Left lobe of liver (tissue), 2 donors: ENCODE measurements around the gene WASHC3. TPM values are rescaled to one million over a fixed set of nuclear protein-coding genes. Genes with fewer than 3 reads are reported as not detected.
"Not testable (repeated sequence)": the region's sequence is repeated elsewhere in the genome, so short reads cannot be mapped to it uniquely, and the experiment has no call there.

Source experiments
- ATAC-seq: fragments of 200-7000 bp; cut with Tn5 transposase; one replicate; pipeline ENCODE4 v1.9.1; 2020; ENCODE audit warnings: mild to moderate bottlenecking, moderate library complexity
- DNase-seq: peaks from one replicate; pipeline ENCODE4 v3.0.0-alpha.2; 2020; ENCODE audit warnings: low spot score
- total RNA-seq: library from RNA; stranded (reverse); gene quantifications from one replicate; pipeline ENCODE4 v1.2.1, GENCODE V29; 2021
- donor health status: DM: no; HTN: no; CAD: no; lungs with moderate emphysema.
- donor health status: DM: no; HTN: yes; CAD: no.

WASHC3 gene
- total RNA-seq, 1 donor from 2014 or later: 14.4 TPM

DNA sequence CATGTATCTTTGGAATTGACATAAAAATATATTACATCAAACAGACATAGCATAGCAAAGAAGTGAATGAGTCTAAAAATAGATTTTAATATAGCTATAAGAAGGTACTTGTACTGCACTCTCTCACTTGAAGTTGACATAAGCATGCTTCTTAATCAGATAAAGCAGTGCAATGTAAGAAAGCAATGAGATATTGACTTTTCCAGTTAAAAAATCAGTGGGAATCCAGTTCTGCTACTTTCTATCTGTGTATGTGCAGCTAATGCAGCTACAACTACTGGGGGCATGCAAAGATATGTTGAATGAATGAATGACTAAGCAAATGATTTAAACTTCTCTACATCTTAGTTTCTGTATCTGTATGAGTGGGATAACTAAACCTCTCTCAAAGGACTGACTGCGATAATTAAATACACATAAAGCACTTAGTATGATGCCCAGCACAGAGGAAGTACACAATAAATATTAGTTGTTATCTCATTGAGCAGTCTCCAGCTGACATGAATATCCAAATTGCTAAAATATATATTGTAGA is 10.3 kb downstream of the WASHC3 start:
- no peak for DNase-seq
- no peak for ATAC-seq

DNA sequence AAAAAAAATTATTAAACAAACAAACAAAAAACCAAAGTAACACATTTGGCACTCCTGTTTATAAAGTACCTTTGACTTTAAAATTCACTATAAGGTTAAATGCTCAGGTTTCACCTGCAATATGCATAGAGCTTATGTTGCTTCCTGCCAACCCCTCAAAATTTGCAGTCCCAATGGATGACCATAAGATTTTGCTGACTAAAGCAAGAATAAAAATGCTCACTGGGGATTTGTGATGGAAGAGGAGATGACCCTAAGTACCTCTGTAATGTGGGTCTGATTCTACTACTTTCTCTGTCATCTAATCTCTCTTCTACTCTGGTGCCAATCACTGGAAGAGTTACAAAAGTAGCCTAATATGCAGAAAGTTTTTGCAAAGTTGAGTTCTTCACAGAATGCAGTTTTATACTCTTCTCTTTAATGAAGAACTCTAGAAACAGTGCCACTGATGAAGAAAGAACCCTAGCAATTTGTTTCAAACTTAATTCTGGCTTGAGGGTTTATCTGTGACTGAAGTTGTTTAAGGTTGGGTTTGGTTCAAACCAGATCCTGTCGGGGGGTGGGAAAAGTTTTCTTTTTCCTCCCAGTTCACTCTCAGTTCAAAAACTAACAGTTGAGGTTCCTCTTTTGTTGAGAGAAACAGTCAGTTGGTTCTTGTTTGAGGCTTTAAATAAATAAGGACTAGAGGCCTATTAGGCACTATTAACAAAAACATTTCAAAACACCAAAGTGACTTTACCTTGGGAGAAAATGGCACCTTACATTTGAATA is 10.9 kb downstream of the WASHC3 start:
- ATAC-seq (no peak), DNase-seq (no peak)

DNA sequence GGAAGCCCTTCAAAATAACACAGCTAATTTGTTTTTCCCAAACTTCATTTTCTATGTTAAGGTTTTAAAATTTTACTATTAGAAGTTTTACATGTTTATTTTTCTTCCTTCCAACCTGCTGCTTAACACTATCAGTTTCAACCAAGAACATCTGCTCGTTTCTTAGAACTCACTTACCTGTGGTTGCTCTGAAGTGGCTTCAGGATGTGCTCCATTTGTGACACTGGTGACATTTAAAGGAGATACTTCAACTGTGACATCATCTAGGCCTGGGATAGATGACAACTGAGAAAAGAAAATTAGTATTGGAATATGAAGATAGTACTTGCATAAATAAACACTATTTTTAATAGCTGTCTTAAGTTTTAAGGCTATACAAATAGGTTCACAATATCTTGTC is 17.9 kb downstream of the WASHC3 start:
- DNase-seq: no peak
- ATAC-seq: no peak

DNA sequence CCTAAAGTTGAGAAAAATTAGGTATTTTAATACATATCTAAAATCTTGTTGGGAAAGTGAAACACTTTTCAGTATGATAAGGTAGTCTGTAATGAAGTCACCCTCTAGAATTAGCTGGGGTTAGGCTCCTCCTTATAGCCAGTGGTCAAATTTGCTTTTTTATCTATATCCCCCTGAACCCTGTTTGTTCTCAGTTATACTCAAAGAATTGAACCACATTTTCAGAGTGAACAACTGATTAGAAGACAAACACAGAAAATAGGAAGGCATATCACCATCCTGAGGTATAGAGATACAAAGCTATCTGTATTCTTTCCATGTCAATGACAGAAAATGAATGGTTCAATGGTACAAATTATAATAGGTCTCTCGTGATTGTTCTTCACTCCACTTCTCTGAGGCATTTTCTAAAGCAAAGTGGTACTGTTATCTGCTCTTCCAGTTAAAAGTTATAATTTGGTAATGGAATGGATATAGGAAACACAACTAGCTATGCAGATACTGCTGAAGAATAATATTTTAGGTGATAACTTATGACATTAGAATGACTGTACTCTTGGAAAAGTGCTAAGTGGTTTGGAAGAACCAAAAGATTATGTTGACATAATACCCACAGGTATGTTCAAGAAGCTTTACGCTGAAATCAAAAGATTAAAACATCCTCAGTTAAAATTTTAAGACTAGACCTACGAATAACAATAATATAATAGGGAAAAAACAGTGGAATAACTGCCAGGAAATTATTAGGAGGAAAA is 27.6 kb downstream of the WASHC3 start:
- no peak for ATAC-seq

DNA sequence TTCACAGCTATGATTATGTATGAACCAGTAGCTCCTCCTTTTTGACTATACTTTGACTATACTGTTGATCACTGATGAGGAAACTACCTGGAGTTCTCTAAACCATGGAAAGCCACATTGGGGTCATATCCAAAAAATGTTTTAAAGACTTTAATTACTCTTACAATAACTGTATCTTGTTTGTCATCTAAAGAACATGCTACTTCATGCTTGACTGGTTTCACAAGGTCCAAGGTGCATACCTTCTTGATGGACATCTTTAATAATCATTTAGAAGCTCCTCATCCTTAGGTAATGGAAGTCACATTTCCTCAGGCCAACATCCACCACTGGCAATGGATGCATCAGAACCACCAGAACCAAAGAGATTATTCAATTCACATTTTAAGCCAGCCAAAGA is 29.9 kb downstream of the WASHC3 start:
- ATAC-seq (no peak), DNase-seq (no peak)

More for the DNA sequence above, 27.6 kb downstream of the WASHC3 start:
- DNase-seq: no peak

DNA sequence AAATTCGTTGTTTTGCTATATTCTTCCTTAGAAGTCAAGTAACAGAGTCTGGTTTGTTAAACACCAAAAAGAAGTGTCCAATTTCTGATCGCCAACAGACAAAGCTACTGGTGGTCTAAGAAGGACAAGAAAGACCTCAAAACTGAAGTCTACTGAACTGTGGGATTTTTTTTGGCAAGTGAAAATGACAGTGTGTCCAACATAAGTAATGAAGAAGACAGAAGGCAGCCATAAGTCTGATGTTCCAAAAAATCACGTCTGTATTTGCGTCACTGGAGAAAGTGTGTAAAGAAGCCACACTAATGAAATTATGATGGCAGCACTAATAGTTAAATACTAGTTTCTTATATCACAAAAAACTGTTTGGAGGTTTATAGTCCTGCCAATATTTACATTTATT is 32.6 kb downstream of the WASHC3 start:
- no peak for ATAC-seq
- DNase-seq: no peak

DNA sequence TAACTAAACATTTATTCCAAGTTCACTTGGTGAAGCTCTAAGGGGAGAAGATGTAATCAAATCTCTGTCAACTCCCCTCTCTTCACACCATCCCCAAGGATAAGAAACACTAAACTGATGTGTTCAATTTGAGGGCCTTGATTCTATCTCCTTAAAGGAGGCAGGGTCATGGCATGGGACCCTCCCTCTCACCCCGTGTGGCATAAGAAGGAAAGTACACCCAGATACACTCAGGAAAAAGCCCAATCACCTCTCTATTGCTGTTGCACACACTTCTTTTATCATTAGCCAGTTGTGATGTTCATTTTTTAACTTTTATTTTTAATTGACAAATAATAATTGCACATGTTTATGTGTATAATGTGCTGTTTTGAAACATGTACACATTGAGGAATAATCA is 35.1 kb downstream of the WASHC3 start:
- DNase-seq (no peak), ATAC-seq (no peak)

DNA sequence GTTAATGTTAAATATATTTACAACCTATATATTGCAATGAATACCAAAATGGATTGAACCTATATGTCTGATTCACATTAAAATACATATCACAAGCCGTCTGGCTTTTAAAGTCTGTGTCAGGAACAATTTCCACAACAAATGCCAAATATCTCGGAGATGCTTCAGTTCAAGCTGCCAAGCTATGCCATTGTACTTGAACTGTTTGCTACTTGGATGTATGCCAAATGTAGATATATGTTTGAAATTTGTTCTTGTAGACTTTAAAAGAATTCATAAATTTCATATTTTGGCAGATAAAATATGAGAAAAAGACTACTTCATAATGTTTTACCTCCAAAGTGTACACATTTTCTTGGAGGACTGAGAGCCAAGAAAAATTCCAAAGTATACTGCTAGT is 37.0 kb downstream of the WASHC3 start:
- ATAC-seq (no peak), DNase-seq (no peak)

DNA sequence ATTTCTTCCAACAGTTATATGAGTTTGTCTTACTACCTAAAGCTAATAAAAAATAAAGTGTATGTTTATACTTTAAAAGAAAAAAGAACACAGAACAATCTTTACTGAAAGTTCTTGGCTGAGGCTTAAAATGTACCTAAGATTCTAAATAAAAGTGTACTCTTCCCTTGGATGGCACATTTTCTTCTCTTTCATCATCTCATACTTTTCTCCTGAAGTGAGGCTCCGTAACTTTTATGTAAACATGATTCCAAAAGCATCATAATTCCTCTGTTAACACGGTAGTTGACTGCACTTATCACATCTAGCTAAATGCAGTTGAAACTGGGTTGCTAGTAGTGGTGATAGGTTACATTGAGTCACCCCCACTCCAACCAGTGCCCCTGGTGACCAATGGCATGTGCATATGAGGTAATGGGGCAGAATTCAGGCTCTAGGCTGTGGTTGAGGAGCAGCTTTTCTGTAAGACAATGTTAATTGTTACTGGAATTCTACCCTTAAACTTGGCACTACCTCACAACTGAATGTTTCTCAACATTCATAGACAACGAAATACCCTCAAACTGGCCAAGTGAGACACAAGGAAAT is 38.4 kb downstream of the WASHC3 start:
- ATAC-seq (no peak), DNase-seq (no peak)

DNA sequence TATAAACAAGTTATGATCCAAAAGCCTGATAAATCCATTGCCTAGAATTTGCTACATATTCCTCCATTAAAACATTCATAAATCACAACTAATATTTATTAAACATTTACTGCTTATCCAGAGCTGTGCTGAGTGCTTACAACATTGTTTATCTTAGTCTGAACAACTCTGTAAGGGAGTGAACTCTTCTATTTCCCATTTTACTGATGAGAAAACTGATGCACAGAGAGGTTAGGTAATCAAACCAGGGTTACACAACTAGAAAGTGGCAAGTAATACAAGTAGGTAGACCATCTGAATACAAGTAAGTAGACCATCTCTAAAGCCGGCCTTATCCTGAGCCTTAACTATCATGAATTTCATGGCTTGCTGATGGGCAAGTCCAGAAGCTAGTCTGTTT is 39.5 kb downstream of the WASHC3 start:
- ATAC-seq: peak; percentile 58
- DNase-seq: no peak

DNA sequence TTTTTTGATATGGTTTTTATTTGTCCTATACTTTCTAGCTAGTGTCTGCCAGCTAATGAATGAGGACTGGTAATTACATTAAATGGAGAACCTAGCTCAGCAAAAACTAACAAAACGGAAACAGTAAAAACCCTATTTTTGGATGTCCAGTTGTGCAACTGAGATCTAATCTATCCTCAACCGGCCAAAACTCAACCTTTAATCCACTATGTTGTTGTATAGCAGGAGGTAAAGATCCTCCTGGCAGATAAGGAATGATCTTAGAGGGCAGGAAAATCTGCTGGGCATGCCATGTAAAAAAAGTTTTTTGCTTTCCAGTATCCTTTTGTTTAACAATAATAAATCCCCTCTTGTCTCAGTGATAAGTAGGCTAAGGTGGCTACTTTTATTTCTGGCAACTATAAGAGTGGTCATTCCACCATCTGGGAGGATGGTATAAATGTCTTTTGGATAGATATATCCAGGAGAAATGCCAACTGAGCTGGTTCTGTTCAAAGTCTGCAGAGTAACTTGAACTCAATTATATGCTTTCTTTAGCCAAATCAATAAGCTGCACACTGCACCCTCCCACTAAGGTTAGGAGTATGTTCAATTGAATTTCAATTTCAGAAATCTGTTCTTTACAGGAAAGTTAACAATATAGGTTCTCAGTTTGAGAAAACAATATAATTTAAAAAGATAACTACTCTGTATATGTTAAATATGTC is 40.1 kb downstream of the WASHC3 start:
- DNase-seq (no peak), ATAC-seq (peak; percentile 89)

DNA sequence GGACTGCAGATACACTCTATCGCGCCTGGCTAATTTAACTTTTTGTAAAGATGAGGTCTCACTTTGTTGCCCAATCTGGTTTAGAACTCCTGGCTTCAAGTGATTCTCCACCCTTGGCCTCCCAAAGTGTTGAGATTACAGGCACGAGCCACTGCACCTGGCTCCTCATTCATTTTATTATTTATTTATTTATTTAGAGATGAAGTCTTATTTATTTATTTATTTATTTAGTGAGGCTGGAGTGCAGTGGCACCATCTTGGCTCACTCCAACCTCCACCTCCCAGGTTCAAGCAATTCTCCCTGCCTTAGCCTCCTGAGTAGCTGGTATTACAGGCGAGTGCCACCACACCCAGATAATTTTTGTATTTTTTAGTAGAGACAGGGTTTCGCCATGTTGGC is 43.2 kb downstream of the WASHC3 start:
- ATAC-seq, DNase-seq: not testable (repeated sequence)

DNA sequence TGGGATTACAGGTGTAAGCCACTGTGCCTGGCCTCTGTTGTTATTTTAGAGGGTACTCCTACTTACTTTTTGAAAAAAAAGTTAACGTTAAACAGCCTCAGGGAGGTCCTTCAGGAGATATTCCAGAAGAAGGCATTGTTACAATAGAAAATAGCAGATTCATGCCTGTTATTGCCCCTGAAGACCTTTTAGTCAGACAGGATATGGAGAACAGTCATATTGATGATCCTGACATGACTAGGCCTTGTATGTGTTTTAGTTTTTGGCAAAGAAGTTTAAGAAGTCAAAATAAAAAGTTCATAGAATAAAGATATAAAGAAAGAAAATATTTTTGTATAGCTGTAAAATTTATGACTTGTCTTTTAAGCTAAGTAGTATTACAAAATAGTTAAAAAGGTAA is 45.3 kb downstream of the WASHC3 start:
- DNase-seq (no peak), ATAC-seq (no peak)

DNA sequence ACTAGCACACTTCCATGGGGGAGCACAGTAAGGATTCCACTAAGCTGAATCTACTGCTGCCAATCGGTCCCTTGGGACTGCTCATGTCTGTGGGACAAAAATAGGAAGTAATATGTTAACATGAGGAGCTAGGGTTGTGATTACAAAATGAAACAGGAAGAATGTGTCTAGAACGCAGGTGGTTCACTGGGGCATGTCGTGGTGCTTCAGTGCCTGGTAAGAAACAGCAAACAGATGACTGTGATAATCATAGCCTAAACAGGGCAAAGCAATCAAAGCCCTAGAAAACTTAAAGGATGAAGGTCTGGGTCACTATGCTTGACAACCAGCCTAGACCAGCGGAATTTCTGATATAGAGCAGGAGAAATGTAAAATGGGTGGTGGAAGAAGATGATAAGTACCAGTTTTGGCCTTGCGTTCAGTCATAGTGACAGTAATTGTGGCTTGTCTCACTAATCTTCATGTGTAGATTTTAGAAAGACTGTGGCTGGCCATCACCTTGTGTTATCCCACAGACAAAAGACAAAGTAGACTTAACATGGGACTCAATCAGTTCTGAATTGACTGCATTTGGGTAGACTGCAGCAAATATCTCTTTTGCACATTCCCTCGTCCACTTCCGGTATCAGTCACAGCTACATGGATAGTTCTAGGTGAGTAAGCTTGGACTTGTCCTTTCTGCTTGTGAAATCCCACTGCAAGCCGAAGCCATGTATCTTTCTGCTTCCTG is 51.4 kb downstream of the WASHC3 start:
- DNase-seq: no peak
- no peak for ATAC-seq

DNA sequence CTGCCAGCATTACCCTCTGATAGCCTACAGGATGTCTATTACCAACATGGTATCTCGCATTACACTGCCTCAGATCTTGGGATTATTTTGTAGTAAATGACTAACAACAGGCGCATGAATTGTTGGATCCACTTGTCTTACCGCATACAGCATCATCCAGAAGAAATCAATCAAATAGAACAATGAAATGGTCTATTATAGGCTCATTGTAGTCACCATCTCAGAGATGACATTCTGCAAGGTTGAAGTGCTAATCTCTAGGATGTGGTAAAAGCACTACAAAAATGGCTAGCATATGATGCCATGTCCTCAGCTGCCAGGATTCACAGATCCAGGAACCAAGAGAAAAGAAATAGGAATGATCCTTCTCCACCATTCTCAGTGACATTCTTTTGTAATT is 52.0 kb downstream of the WASHC3 start:
- ATAC-seq (no peak), DNase-seq (no peak)

DNA sequence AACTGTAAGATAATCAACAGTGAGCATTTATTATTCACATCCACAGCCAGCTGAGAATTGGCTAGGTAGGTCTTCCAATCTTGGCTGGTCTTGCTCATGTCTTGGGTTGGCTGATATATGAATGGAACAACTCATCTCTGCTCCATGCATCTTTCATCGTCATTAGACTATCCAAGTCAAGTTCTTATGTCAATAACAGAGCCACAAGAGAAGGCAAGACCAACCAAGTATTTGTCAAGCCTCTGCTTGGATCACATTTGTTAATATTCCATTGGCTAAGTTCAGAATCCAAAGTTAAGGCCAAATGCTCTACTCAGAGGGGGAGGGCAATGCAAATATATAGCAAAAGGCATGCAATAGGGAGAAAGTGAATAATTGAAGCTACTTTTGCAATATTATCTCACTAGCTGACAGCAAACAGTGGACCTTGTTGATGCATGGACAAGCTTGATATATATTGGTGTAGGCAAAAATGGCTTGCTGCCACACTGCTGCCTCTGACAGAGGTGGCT is 53.1 kb downstream of the WASHC3 start:
- DNase-seq (no peak), ATAC-seq (no peak)

DNA sequence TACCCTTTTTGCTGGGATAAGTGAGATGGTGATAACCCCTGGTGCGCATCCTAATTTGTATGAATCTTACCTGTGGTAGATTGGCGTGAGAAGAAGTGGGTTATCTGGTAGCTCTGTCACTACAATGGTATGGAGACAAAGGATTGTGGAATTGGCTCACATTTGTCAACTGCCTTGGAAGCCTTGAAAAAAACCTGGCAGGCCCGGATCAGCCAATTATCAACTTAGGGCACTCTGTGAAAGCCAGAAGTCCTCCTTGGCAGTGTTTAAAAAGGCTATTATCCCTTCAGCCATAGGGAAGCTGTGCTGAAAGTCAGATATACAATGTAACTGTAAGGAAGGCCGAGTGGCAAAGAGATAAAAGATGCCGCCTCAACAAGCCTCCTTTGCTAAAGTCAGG is 56.5 kb downstream of the WASHC3 start:
- DNase-seq (no peak), ATAC-seq (no peak)

DNA sequence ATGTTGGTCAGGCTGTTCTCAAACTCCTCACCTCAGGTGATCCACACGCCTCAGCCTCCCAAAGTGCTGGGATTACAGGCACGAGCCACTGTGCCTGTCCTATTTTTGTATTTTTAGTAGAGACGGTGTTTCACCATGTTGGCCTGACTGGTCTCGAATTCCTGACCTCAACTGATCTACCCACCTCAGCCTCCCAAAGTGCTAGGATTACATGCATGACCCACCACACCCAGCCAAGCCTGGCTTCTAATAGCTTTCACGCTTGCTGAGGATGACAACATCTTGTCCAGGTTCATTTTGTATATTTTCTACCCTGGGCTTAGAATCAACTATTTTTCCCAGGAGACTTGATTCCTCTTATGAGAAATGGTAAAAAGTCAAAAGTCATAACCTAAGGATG is 64.7 kb downstream of the WASHC3 start:
- no peak for ATAC-seq
- DNase-seq: no peak

DNA sequence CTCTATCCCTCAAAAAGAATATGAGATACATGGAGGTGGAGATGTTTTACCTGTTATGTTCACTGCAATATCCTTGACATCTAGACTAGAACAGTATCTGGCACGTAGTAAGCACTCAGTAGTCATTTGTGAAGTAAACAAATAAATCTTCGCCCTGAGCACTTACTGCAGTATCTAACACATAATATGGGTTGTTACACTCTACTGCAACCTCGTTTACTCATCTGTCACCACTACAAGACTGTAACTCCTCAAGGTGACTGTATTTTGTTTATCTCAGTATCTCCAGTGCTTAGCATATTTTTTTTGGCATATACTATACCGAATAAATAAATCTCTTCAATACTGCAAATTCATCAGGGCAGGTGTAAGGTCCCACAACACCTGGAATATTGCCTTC is 66.1 kb downstream of the WASHC3 start:
- ATAC-seq (no peak), DNase-seq (no peak)

DNA sequence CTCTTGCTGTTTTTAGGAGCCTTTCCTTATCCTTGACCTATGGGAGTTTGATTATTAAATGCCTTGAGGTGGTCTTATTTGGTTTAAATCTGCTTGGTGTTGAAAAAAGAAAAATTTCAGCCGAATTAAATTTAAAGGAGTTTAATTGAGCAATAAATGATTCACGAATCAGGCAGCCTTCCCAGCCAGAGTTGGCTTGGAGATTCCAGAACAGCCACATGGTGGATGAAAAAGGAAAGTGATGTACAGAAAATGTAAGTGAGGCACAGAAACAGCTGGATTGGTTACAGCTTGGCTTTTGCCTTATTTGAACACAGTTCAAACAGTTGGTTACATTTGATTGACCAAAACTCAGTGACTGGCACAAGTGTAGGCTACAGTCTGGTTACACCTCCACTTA is 69.7 kb downstream of the WASHC3 start:
- no peak for ATAC-seq
- DNase-seq: no peak
